HG02870 (cell line): ENCODE data around the gene AGMAT.

Source experiments
- ATAC-seq: cut with Tn5 transposase; IDR thresholded peaks from one replicate; pipeline ENCODE4 v1.9.1; 2021; ENCODE audit warnings: mild to moderate bottlenecking, moderate library complexity; ENCODE audit not compliant: unreplicated experiment

The AGMAT gene

DNA sequence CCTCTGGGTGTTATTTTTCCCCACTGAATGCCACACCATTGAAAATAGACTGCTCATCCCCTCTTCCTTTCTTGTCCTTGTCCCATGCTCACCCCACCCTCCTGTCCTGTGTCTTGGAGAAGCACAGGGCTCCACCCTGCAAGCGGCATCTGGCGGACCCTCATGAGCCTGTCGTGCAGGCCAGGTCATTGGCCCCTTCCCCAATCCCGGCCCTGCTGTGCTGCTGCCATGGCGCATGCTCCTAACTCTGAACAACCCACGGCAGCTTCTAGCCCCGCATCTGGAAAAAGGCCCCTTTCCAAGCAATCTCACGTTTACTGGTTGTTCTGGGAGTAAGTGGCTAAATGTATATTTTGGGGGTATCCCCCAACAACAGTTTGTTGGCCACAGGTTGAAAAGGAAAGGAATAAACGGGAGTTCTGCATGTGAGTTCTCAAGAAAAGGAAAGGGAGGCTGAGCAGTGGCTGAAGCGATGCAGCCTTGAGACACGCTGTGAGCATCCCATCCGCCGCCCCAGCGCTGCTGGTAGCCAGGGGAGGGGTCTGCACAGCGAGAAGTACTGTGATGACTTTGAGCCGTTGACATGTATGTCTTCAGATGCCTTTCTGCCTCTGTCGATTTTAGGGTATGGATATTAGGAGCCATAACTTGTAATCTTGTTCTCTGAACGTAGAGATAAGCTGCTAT is 16.3 kb downstream of the AGMAT start:
- ATAC-seq = no peak

DNA sequence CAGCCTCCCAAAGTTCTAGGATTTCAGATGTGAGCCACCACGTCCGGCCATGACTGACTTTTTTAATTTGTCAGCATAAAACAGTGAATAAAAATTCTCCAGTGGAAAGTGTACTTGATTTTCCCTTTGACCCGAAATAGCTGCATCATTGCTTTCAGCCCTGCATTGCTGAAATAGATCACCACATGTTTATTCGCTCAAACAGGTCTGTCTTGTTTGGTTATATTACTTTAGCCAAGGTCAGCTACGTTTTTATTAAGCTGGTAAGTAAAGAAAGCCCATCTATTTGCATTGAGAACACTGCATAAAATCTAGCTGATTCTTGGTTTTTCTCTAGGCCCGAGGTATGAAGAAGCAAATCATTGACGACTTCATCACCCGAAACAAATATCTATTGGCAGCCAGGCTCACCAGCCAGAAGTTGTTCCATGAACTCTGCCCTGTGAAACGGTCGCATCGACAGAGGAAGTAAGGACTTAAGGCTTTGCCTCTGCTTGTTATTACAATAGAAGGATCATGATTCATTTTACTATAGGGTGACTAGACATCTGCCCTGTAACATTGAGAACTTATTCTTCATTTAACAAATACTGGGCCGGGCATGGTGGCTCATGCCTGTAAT is 25.6 kb downstream of the AGMAT start:
- no peak for ATAC-seq

DNA sequence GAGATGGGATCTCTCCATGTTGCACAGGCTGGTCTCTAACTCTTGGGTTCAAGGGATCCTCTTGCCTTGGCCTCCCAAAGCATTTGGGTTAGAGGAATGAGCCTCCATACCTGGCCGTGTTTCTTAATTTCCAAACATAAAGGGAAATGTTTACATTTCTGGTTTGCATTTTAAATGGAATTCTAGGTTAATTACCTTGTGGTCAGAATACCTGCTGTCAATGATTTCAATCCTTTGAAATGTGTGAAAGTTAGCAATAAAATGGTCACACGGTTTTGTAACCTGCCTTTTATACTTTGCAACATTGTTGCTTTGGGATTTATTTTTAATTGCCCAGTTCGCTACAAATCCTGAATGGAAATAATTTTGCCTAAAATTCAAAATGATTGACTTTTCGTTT is 26.3 kb downstream of the AGMAT start:
- ATAC-seq = no peak

DNA sequence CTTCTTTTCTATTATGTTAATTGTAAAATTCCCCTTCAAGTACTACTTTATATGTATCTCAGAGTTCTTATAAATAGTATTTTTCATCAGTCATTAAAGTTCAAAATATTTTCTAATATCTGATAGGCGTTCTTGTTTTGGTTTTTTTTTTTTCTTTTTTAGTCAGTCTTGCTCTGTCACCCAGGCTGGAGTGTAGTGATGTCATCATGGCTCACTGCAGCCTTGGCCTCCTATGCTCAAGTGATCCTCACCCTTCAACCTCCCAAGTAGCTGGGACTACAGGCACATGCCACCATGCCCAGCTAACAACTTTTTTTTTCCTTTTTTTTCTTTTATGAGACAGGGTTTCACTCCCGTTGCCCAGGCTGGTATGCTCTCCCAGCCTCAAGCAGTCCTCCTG is 27.3 kb downstream of the AGMAT start:
- ATAC-seq = no peak

DNA sequence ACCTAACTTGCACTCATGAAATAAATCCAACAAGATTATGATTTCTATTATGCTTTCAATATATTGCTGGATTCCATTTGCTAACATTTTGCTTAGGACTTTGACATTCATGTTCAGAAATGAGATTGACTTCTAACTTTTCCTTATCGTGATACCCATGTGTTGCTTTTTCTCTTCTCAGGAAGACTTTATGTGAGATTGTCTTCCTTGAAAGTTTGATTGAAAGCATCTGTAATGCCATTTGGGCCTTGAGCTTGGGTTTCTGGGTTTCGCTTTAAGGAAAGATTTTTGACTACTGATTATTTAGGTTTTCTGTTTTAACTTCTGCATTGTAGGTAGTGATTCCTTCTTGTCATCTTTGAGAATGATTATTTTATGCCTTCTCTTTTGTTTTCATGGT is 27.8 kb downstream of the AGMAT start:
- no peak for ATAC-seq

DNA sequence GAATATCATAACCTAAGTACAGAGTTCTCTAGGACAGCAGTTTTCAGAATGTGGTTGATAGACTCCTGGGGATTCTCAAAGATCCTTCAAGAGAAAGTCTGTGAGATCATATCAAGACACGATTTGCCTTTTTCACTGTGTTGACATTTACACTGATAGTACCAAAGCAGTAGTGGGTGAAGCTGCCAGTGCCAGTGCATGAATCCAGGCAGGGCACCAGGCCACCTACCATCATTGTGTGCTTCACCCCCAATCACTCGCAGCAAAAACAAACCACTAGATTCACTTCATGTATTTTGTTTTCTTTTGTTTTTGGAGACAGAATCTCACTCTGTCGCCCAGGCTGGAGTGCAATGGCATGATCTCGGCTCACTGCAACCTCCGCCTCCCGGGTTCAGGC is 34.3 kb downstream of the AGMAT start:
- ATAC-seq = no peak

- ATAC-seq = no peak
Measured at GRCh38 chr1:15546641-15547040, 38.2 kb downstream of the AGMAT start.

DNA sequence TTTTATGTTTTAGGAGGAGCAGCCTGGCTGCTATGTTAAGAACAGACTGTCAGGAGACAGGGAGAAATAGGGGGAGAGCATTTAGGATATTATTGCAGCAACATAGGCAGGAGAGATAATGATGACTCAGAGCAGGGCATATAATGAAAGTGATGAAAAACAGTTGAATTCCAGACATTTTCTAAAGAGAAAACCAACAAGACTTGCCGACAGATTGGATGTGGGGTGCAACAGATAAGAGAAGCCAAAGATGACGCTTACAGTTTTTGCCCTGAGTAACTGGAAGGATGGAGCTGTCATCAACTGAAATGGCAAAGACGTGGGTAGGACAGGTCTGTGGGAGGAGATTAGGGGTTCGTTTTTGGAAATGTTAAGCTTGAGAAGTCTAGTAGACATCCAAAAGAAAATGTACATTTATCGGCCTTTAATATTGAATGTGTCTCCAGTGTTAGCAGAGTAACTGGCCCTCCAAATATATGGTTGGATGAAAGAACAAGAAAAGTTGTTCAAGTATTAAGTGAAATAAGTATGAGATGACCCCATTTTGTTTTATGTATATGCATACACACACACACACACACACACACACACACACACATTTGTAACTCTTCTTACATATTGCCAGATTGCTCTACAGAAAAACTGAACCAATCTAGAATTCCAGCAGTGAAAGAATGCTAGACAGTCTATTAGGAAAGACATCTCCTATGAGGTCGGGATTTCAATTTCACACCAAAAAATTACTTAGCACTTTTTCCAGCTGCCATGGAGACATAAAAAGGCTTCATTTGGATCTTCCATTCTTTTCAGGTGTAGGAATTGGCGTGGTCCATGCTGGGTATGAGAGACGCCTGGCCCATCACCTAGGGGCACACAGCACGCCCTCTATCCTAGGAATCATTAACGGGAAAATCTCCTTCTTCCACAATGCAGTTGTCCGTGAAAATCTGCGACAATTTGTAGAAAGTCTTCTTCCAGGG is 41.0 kb downstream of the AGMAT start:
- no peak for ATAC-seq

- no peak for ATAC-seq
Measured at GRCh38 chr1:15543251-15543588, 41.6 kb downstream of the AGMAT start.

DNA sequence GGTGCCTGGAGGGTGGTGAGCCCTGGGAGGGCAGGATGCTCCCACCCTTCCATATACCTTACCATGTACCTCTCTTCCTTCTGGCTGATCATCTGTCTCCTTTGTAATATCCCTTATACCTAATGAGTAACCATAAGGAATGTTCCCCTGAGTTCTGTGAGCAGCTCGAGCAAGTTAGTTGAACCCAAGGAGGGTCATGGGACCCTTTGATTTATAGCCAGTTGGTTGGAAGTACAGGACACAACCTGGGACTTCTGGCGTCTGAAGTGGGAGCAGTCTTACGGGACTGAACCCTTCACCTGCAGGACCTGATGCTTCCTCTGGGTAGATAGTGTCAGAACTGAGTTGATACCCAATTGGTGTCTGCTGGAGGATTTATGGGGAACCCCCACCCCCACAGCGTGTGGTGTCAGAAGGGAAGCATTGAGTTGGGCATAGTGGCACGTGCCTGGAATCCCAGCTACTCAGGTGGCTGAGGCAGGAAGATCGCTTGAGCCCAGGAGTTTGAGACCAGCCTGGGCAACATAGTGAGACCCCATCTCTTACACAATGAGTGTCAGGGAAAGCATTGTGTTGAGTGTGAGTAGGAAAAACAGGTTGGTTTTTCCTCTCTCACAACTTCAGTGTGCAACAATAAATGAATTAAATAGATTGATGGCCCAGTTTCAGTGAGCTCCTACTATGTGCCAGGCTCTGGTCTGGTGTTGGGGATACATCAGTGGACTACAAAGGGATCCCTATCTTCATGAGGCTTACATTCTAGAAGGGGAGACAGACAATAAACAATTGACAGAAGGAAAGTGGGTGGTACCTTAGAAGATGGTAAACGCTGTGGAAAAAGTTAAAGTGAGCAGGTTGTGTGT is 42.2 kb downstream of the AGMAT start:
- ATAC-seq = no peak

DNA sequence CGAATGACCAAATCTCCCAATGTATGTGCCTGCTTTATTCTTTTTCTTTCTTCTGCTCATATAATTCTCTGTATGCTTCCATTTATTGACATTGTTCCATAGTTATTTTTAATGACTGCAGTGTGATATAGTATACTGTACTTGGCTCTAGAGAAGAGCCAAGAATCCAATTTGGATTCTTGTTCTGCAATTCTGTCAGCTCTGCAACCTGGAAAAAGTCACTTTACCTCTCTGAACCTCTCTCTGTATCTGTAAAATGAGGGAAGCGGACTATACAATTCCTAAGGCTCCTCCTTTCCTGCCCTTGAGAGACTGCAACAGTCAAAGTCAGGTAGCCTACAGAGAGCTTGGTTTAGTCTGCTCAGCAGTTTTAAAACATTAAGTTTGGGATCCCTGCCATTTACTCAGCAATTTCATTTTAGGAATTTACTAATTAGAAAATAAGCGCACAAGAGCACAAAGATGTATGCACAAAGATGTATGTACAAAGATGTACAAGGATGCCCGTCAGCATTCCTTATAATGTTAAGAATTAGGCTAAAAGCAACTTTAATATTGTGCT is 43.5 kb downstream of the AGMAT start:
- no peak for ATAC-seq

- no peak for ATAC-seq
Measured at GRCh38 chr1:15540186-15540585, 44.7 kb downstream of the AGMAT start.

- no peak for ATAC-seq
Measured at GRCh38 chr1:15538771-15539170, 46.1 kb downstream of the AGMAT start.

- ATAC-seq = no peak
Measured at GRCh38 chr1:15531682-15532081, 53.2 kb downstream of the AGMAT start.

DNA sequence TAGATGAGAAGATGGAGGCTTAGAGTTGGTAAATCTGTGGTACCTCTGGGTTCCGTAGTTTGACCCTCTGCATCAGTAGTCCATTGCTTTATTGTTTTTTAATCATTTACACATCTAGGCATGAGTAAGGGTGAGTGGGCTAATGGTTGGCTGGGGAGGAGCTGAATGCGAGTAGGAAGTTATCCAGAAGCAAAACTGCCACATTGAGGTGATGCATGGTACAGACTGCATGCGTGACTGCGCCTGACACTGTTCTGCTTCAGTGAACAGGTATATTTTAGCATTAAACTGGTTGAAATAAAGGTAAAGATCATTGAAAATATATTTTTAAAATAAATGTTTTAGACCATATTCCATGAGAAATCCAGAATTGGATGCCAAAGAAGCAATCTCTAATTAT is 53.8 kb downstream of the AGMAT start:
- ATAC-seq = no peak

DNA sequence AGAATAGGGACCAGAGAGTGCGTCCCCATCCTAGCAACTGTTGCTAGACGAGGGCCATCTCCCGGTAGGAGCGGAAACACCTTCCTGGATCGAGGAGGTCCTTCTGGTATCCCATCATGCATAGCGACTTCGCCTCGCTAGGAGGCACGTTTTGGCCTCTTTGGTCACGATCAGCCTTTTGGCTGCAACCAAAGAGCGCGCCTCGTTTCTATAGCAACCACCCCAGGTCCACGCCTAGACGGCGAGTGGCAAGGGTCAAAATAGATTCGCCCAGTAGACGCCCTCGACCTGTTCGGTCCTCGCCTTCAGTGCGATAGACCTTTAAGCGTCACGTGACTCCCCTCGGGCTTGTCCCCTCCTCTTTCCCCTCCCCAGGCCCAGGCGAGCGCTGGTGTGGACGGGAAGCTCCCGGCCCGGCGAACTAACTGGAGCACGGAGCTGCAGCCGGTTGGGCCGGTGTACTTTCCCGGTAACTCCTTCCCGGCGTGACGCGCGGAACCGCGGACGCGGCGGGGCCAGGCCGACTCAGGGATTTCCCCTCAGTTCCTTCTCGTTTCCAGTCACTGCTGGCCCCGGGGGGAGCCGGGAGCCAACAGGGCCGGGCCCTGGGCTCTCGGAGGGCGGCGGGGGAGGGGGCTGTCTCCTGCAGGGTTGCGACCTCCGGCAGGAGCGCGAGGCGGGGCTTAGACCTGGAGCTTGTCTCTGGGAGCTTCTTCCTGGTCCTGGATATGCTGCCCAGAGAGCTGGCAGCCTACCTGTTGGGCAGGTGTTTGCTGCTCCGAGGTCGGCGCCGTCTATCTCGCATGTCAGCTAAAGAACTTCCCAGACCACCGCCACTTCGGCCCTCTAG is 58.1 kb downstream of the AGMAT start, which contains the start of gene DNAJC16:
Gene DNAJC16, plus strand, starts transcription at position 359 of the 850 bp plus-strand sequence. CDS start 2,258 bp downstream, outside the sequence.
- peak; percentile 55 for ATAC-seq

DNA sequence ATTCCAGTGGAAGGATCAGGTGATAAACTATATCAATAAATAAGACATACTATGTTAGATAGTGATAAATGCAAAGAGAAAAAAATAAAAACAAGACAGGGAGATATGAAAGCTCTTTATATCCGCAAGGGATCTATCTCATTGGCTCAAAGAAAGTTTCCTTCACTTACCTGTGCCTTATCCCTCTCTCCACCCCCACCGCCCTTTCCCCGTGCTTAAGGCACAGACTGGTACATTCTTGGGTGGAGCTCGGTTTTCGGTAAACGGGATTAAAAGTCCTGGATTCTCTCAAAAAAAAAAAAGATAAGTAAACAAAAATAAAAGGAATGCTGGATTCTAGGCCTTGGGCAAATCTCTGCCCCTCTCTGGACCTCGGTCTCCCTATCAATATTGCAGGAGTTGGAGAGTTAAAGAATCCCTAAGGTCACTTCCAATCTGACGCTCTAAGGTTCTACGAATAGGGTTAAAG is 58.8 kb downstream of the AGMAT start:
- ATAC-seq = no peak

- no peak for ATAC-seq
Measured at GRCh38 chr1:15525050-15526020, 59.5 kb downstream of the AGMAT start.
